Natural killer cell treated with Interleukin-12 subunit alpha and Interleukin-12 subunit beta and Interleukin-15 and Interleukin-18, amount 100 ng/mL, for 72 hours (primary cell): Measurements from ENCODE around the gene HS3ST3A1. TPM values are rescaled to one million over a fixed set of nuclear protein-coding genes. Genes with fewer than 3 reads are reported as not detected.
"Not testable (repeated sequence)": the region's sequence is repeated elsewhere in the genome, so short reads cannot be mapped to it uniquely, and the experiment has no call there.

ENCODE experiments used
- ATAC-seq, 2 donors: fragments of 150-1000 bp; cut with Tn5 transposase in 1 of 2; sonication (Bioruptor Pico), chemical (Tn5 transposase) in 1 of 2; 2 replicates each; pipeline ENCODE4 v1.10.0; 2021
- DNase-seq: peaks from one replicate; pipeline ENCODE4 v3.0.0; 2022; ENCODE audit warnings: low spot score
- H3K27ac Mint-ChIP-seq, 2 donors: 1 replicate in 1 of 2; 2 replicates in 1 of 2; pipeline ENCODE4 v1.8.0; 2022; ENCODE audit warnings: mixed read lengths in 2 of 2, mild to moderate bottlenecking in 1 of 2, moderate library complexity in 1 of 2
- H3K27me3 Mint-ChIP-seq, 2 donors: 1 replicate in 1 of 2; 2 replicates in 1 of 2; pipeline ENCODE4 v1.8.0; 2022; ENCODE audit warnings: mixed read lengths in 2 of 2
- H3K36me3 Mint-ChIP-seq: one replicate; pipeline ENCODE4 v1.8.0; 2022; ENCODE audit warnings: mixed read lengths
- H3K4me1 Mint-ChIP-seq, 2 donors: 1 replicate in 1 of 2; 2 replicates in 1 of 2; pipeline ENCODE4 v1.8.0; 2022; ENCODE audit warnings: low read depth in 2 of 2, mixed read lengths in 2 of 2, mild to moderate bottlenecking in 1 of 2
- H3K4me3 Mint-ChIP-seq: one replicate; pipeline ENCODE4 v1.8.0; 2022; ENCODE audit warnings: mixed read lengths
- H3K9me3 Mint-ChIP-seq: 2 replicates; pipeline ENCODE4 v1.8.0; 2022; ENCODE audit warnings: mixed read lengths
- total RNA-seq, 2 donors: library from RNA; stranded (reverse); gene quantifications; one replicate each; pipeline ENCODE4 v1.2.3, GENCODE V29; 2022

HS3ST3A1 gene
- total RNA-seq, 2 donors from 2014 or later: 1.1 to 2.4 TPM

DNA sequence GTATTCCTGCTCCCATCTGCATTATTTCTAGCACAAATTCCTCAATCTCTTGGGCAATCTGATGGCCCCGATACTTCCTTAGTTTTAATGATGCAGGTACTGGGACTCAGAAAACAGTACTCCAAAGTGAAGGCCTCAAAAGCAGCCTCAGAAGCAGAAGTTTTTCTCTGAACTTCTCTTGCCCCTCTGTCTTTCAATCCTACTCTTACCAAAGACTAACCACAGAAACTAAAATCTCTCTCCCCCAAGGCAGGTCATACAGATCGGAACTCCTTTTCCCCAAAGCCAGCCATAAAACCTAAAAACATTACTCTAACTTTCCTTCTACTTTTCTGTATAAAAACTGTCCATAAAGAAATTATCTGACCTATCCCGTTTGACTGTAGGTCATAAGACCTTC, 103.5 kb downstream of the HS3ST3A1 start:
- no peaks in the 10 kb centered on the region for H3K9me3 Mint-ChIP-seq
- H3K27ac Mint-ChIP-seq: no peak overlapping the region
- H3K4me1 Mint-ChIP-seq: no peaks in the 10 kb centered on the region
- H3K4me3 Mint-ChIP-seq: no peak overlapping the region
- ATAC-seq (no peak), DNase-seq (no peak)
- peaks cover 0 to 12% of the 10 kb centered on the region in 2 donors for H3K27me3 Mint-ChIP-seq
- no peaks in the 10 kb centered on the region for H3K36me3 Mint-ChIP-seq

DNA sequence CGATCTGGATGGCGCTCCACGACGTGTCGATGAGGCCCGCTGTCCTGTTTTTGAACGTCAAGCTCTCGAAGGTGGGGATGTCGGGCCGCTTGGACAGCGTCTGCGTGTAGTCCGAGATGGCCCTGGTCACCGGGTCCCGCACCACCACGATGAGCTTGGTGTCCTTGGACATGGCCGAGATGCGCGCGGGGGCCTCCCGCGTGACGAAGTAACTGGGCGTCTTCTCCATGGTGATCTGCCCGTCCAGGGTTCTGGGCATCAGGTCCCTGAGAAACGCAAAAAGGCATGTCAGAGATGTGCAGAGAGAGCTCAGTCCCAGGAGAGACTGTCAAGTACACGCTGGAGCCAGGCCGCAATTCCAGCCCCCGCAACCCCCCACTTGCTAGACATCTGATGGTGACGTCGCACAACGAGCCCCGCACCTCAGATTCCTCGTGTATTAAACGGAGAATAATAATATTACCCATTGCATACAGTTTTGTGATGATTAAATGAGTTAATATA, 105.1 kb downstream of the HS3ST3A1 start:
- DNase-seq, H3K9me3 Mint-ChIP-seq, ATAC-seq, H3K4me1 Mint-ChIP-seq, H3K4me3 Mint-ChIP-seq, H3K27ac Mint-ChIP-seq, H3K36me3 Mint-ChIP-seq: not testable (repeated sequence)
- H3K27me3 Mint-ChIP-seq: peaks cover 2 to 20% of the 10 kb centered on the region in 2 donors

DNA sequence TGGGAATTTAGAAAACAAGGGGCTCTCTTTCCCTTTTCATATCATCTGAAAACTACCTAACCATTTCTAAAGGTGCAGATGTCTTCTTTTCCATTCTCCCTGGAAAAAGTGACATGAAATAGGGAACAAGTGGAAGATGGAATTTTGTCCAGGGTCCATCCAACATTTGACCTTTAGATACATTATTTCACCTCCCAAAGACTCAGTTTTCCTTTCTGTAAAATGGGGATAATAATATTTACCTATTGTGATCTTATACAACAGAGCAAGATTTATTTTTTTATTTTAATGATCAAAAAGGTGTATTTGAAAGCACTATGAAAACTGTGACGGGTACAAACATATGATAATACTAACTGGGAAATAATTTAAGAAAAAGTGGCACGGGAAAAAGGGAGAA, 106.3 kb downstream of the HS3ST3A1 start:
- Mint-ChIP-seq H3K36me3 (no peaks in the 10 kb centered on the region), H3K4me1 (peaks cover 0 to 4% of the 10 kb centered on the region in 2 donors), H3K27me3 (peaks cover 2 to 11% of the 10 kb centered on the region in 2 donors), H3K27ac (no peak overlapping the region), H3K4me3 (no peak overlapping the region), H3K9me3 (peaks cover 3% of the 10 kb centered on the region)
- DNase-seq (no peak), ATAC-seq (no peak)

DNA sequence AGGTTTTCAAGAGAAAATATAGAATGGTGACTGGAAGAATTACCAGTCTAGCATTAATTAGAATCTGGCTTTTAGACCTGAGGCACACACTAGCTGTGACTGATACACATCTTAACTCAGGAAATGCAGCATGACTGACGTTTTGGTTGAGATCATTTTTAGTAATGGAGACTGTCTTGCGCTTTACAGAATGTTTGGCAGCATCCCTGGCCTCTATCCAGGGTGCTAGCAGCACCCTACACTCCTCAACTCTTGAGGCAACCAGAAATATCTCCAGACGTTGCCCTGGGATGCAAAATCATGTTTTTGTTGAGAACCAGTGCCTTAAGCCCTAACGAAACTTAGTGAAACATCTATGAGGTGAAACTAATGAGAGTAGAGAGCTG, 109.0 kb downstream of the HS3ST3A1 start:
- DNase-seq (no peak), ATAC-seq (no peak)
- no peak overlapping the region for H3K4me3 Mint-ChIP-seq
- H3K9me3 Mint-ChIP-seq: peaks cover 5% of the 10 kb centered on the region
- no peaks in the 10 kb centered on the region for H3K36me3 Mint-ChIP-seq
- H3K27me3 Mint-ChIP-seq: peaks cover 6 to 21% of the 10 kb centered on the region in 2 donors
- no peak overlapping the region for H3K27ac Mint-ChIP-seq
- peaks cover 0 to 4% of the 10 kb centered on the region in 2 donors for H3K4me1 Mint-ChIP-seq

DNA sequence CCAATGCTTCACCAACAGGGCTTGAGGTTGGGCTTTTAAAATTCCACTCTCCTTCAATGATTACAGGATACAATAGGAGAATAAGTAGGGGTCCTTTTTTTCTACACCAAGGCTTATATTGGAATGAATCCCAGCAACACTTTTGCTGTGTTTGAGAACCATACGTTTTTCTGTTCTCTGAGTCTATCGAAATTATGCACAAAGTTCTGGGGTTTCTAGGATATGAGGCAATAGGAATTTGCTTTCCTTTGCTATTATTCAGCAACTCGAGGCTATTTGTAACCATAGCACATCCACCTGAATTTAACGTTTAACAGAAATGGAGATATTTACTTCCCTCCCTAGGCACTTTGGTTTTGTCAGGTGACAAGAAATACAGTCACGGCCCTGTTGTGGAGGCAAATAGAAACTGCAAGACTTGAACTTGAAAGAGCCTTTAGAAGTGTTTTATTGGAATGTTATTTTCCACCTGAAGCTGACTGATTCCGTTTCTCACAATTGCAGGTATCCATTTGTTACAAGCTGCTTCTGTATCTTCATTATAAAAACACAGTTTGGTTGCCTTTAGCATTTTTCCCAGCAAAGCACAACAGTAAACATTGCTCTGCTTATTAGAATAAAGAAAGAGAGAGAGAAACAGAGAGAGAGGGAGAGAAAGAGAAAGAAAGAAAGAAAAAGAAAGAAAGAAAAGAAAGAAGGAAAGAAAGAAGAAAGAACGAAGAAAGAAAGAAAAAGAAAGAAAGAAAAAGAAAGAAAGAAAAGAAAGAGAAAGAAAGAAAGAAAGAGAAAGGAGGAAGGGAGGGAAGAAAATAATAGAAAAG, 109.6 kb downstream of the HS3ST3A1 start:
- no peak for ATAC-seq
- Mint-ChIP-seq H3K27ac (no peak overlapping the region), H3K27me3 (peaks cover 6 to 27% of the 10 kb centered on the region in 2 donors)

DNA sequence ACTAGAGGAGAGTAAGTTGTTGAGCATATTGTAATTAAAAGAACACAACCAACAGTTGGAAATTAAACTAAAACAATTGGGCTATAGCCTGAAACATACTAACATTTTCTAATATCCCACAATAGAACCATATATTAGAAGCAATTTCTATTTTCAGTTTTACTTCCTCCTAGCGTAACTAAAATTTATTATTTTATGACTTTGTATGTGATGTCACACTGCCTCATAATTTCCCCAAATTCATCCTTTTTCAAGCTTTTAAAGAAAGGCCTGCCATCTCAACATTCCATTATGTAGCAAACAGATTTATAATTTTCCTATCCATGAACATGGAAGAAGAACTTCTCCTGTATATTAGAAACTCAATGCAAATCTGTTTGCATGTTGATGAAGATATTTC, 110.2 kb downstream of the HS3ST3A1 start:
- Mint-ChIP-seq H3K4me1 (peaks cover 0 to 4% of the 10 kb centered on the region in 2 donors), H3K27me3 (peaks cover 9 to 33% of the 10 kb centered on the region in 2 donors), H3K36me3 (no peaks in the 10 kb centered on the region), H3K9me3 (peaks cover 8% of the 10 kb centered on the region), H3K27ac (no peak overlapping the region), H3K4me3 (no peak overlapping the region)
- no peak for ATAC-seq
- DNase-seq: no peak

More for the DNA sequence above, 109.6 kb downstream of the HS3ST3A1 start:
- DNase-seq: no peak
- H3K4me1 Mint-ChIP-seq: peaks cover 0 to 4% of the 10 kb centered on the region in 2 donors
- peaks cover 5% of the 10 kb centered on the region for H3K9me3 Mint-ChIP-seq
- no peaks in the 10 kb centered on the region for H3K36me3 Mint-ChIP-seq
- no peak overlapping the region for H3K4me3 Mint-ChIP-seq

DNA sequence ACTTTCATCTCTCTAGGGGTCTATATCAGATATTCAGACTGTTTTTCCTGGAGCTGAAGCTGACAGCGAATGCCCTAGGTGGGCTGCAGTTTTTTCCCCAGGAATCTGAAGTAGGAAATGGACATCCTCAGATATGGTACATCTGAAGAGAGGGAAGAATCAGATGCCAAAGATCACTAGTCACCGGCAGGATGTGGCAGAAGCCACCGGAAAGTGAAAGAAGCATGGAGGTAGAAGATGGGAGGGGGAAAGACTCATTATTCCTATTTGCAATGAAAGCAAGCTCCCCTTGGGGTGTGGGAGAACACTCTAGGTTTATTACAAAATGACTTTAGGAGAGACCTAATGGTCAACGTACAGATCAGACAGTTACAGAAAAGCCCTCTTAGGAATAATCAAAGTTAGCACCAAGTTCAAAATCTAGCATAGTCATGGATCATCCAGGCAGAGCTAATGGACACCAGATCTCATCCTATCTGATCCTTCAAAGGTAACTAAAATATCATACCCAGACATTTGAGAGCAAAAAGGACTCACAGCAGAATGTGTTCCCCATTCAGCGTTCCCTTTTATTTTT, 110.7 kb downstream of the HS3ST3A1 start:
- Mint-ChIP-seq H3K36me3 (no peaks in the 10 kb centered on the region), H3K9me3 (peaks cover 8% of the 10 kb centered on the region), H3K27me3 (peaks cover 9 to 33% of the 10 kb centered on the region in 2 donors), H3K27ac (no peak overlapping the region), H3K4me3 (no peak overlapping the region), H3K4me1 (peaks cover 0 to 4% of the 10 kb centered on the region in 2 donors)
- ATAC-seq (no peak), DNase-seq (no peak)

DNA sequence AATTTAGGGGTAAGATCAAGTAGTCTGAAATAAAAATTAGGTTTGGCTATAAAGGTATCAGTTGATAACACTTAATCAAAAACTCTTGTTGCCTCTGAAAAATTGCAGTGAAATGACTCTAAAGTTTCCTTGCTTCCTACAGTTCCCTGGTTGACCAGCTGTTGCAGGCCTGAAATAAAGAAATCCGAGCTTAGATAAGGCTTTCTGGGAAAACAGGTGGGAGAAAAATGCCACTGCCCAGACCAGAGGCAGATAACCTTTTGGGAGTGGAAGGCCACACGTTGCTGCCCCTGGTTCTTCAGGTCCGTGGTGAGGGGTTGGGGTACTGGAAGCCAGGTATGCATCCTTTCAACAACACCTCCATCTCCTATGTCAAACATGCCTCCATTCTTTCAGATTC, 111.3 kb downstream of the HS3ST3A1 start:
- DNase-seq (no peak), ATAC-seq (no peak)
- Mint-ChIP-seq H3K4me3 (no peak overlapping the region), H3K27ac (no peak overlapping the region), H3K4me1 (peaks cover 0 to 4% of the 10 kb centered on the region in 2 donors), H3K9me3 (peaks cover 9% of the 10 kb centered on the region), H3K36me3 (no peaks in the 10 kb centered on the region), H3K27me3 (peaks cover 9 to 33% of the 10 kb centered on the region in 2 donors)

DNA sequence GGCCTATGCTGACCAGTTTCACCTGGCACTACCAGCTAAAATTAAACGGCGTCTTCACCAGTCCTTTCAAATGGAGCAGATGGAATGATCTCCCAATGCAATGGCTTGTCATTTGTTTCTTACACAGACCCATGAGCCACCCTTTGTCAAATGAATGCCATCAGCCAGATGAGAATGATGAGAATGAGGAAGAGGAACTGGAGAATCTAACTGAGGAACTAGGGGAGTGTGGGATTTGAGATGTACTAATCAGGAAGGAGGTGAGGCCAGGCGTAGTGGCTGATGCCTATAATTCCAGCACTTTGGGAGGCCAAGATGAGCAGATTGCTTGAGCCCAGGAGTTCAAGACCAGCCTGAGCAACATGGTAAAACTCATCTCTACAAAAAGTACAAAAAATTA, 116.4 kb downstream of the HS3ST3A1 start:
- Mint-ChIP-seq H3K9me3 (peaks cover 10% of the 10 kb centered on the region), H3K4me1 (no peaks in the 10 kb centered on the region), H3K27ac (no peak overlapping the region), H3K36me3 (peaks cover 2% of the 10 kb centered on the region), H3K4me3 (no peak overlapping the region), H3K27me3 (peaks cover 7 to 26% of the 10 kb centered on the region in 2 donors)
- ATAC-seq (no peak), DNase-seq (no peak)

DNA sequence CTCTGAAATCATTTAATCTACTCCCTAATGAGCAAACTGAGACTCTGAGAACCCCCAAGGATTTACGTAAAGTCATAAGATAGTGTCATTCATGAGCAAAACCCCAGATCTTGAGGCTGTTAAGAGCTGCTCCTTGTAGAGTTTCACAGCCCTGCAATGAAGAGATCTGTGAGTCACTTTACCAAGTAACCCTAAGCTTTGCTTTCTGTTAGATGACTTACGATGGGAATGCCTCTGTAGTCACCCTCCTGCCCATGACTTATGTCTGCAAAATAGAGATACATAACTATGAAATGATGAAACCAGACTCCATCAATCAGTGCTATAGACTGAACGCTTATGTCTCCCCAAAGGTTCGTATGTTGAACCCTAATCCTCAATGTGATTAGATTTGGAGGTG, 117.7 kb downstream of the HS3ST3A1 start:
- Mint-ChIP-seq H3K9me3 (peaks cover 16% of the 10 kb centered on the region), H3K27me3 (peaks cover 3 to 20% of the 10 kb centered on the region in 2 donors), H3K4me3 (no peak overlapping the region), H3K4me1 (no peaks in the 10 kb centered on the region), H3K27ac (no peak overlapping the region), H3K36me3 (peaks cover 8% of the 10 kb centered on the region)
- DNase-seq (no peak), ATAC-seq (no peak)

DNA sequence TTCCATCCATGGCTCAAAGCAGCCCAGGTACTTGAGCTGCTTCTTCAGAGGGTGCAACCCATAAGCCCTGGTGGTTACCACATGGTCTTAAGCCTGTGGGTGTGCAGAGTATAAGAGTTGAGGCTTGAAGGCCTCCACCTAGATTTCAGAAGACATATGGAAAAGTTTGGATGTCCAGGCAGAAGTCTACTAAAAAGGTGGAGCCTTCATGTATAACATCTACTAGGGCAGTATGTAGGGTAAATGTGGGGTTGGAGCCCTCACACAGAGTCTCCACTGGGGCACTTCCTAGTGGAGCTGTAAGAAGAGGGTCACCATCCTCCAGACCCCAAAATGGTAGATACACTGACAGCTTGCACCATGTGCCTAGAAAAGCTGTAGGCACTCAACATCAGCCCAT, 120.9 kb downstream of the HS3ST3A1 start:
- Mint-ChIP-seq H3K9me3 (peaks cover 19% of the 10 kb centered on the region), H3K4me3 (no peak overlapping the region), H3K27ac (no peak overlapping the region), H3K27me3 (peaks cover 0 to 4% of the 10 kb centered on the region in 2 donors), H3K4me1 (no peaks in the 10 kb centered on the region), H3K36me3 (peaks cover 8% of the 10 kb centered on the region)
- no peak for DNase-seq
- no peak for ATAC-seq

DNA sequence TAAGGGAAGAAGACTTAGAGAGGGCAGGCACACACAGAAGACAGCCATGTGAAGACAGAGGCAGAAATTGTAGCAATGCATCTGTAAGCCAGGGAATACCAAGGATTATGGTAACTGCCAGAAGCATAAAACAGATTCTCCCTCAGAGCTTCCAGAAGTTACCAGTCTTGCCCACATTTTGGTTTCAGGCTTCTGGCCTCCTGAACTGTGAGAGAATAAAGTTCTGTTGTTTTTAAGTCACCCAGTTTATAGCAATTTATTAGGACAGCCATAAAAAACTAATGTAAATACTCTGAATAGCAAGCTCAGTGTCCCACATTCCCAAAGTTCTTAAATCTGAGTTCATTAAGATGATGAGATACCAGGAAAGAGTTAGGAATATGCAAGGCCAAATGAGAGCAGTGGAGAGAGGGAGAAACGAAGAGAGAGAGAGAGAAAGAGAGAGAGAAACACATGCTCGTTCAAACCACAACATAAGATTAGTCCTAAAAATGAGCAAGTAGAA, 123.4 kb downstream of the HS3ST3A1 start:
- H3K27ac Mint-ChIP-seq: no peak overlapping the region
- H3K4me1 Mint-ChIP-seq: no peaks in the 10 kb centered on the region
- ATAC-seq (no peak), DNase-seq (no peak)
- peaks cover 0 to 18% of the 10 kb centered on the region in 2 donors for H3K27me3 Mint-ChIP-seq
- H3K36me3 Mint-ChIP-seq: peaks cover 8% of the 10 kb centered on the region
- H3K4me3 Mint-ChIP-seq: no peak overlapping the region
- peaks cover 23% of the 10 kb centered on the region for H3K9me3 Mint-ChIP-seq

DNA sequence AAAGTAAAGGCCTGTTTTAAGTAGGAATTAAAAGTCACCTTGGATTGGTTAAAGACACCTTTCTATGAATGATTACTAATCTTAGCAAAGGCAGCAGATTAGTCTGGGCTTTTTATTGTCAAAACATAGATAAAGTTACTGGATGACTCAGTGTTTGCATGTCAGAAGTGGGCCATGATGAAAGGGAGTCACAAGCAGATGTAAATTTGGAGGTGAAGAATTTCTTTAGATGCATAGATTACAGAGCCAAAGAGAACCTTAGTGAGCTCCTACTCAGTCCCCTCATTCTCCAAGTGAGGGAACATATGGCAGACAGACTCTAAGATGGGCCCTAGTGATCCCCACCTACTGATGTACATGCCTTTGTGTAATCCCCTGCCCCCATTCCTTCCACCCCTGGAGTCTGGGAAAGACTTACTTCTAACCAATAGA, 124.5 kb downstream of the HS3ST3A1 start:
- no peak for ATAC-seq

DNA sequence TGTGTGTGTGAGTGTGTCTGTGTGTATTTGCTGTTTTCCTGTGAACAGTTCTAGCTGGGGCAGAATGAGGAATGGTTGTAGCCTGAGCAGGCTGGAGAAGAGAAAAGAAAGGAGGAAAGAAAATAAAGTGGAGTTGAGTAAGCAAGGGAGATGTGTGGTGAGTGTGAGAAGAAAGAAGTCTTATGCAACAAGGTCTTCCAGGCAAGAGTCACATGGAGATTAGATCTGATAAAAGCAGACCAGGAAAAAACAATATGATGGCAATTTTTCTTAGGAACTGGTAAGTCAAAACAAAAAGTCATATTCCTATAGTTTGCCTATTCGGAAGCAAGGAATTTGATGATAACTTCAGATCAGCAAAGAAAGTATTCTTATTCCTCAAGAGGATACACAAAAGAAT, 125.0 kb downstream of the HS3ST3A1 start:
- H3K36me3 Mint-ChIP-seq: peaks cover 8% of the 10 kb centered on the region
- H3K4me1 Mint-ChIP-seq: no peaks in the 10 kb centered on the region

More for the DNA sequence above, 124.5 kb downstream of the HS3ST3A1 start:
- Mint-ChIP-seq H3K27ac (no peak overlapping the region), H3K4me3 (no peak overlapping the region), H3K36me3 (peaks cover 8% of the 10 kb centered on the region), H3K4me1 (no peaks in the 10 kb centered on the region), H3K9me3 (peaks cover 23% of the 10 kb centered on the region), H3K27me3 (peaks cover 0 to 18% of the 10 kb centered on the region in 2 donors)
- no peak for DNase-seq

More for the DNA sequence above, 125.0 kb downstream of the HS3ST3A1 start:
- ATAC-seq: no peak
- no peak for DNase-seq
- peaks cover 0 to 20% of the 10 kb centered on the region in 2 donors for H3K27me3 Mint-ChIP-seq
- H3K27ac Mint-ChIP-seq: no peak overlapping the region
- H3K9me3 Mint-ChIP-seq: peaks cover 23% of the 10 kb centered on the region
- H3K4me3 Mint-ChIP-seq: no peak overlapping the region
